Upper lobe of left lung (tissue), 6 donors: ENCODE results near the gene TTC33. TPM values are rescaled to one million over a fixed set of nuclear protein-coding genes. Genes with fewer than 3 reads are reported as not detected.

Source experiments
- ATAC-seq, 2 donors: fragments of 200-7000 bp; cut with Tn5 transposase; one replicate each; pipeline ENCODE4 v1.9.1; 2022; ENCODE audit warnings: mild to moderate bottlenecking in 2 of 2, moderate library complexity in 2 of 2; ENCODE audit not compliant: low FRiP score in 2 of 2
- DNase-seq, 2 donors: peaks; one replicate each; pipeline ENCODE4 v3.0.0-alpha.2; 2019 to 2020
- H3K27ac ChIP-seq, 4 donors: fragments of 200-600 bp; sonication (generic); one replicate each; pipeline ENCODE4 v1.5.1; 2016 to 2019
- H3K27me3 ChIP-seq, 4 donors: fragments of 200-600 bp; sonication (generic); one replicate each; pipeline ENCODE4 v1.5.1; 2017 to 2019
- H3K36me3 ChIP-seq, 4 donors: fragments of 200-600 bp; sonication (generic); one replicate each; pipeline ENCODE4 v1.5.1; 2016 to 2019
- H3K4me1 ChIP-seq, 4 donors: fragments of 200-600 bp; sonication (generic); one replicate each; pipeline ENCODE4 v1.5.1; 2018 to 2019
- H3K4me3 ChIP-seq, 4 donors: fragments of 200-600 bp; sonication (generic); one replicate each; pipeline ENCODE4 v1.5.1; 2017 to 2019; ENCODE audit warnings: mild to moderate bottlenecking in 2 of 4, moderate library complexity in 1 of 4
- H3K9me3 ChIP-seq, 4 donors: fragments of 200-600 bp; sonication (generic); one replicate each; pipeline ENCODE4 v1.5.1; 2018 to 2019
- EP300 ChIP-seq, 4 donors: sonication (generic); formaldehyde crosslinking; IDR thresholded peaks; one replicate each; pipeline ENCODE4 v1.5.1; 2017; ENCODE audit warnings: antibody characterized with exemption in 4 of 4, control low read depth in 2 of 4
- POLR2A ChIP-seq, 4 donors: fragments of 450-650 bp; IDR thresholded peaks; one replicate each; pipeline ENCODE4 v1.5.1; 2016 to 2017; ENCODE audit warnings: antibody characterized with exemption in 4 of 4, mild to moderate bottlenecking in 2 of 4
- POLR2AphosphoS5 ChIP-seq, 2 donors: sonication (generic); formaldehyde crosslinking; IDR thresholded peaks; one replicate each; pipeline ENCODE4 v1.5.1; 2017; ENCODE audit warnings: antibody characterized with exemption in 2 of 2
- WGBS, 2 donors: methylation state at CpG; one replicate each; pipeline ENCODE4 v1.1.5; 2017 to 2018; 5-methylcytosine and 5-hydroxymethylcytosine counted together
- total RNA-seq, 6 donors: library from RNA; depleted of rRNA in 4 of 6; stranded (reverse); fragments of >200 nt in 4 of 6; gene quantifications; one replicate each; pipeline versions ENCODE4 v1.1.0 to v1.2.1, GENCODE V29; 2016 to 2021
- TF ChIP-seq, protein P1 (sequence below), 6 experiments: fragments of 450-650 bp in 4 of 6; fragments of 200-600 bp in 2 of 6; sonication (generic) in 2 of 6; IDR thresholded peaks; one replicate each; pipeline ENCODE4 v1.5.1; 2016 to 2019; ENCODE audit warnings: antibody characterized with exemption in 6 of 6
- donor health status: DM: no; HTN: no; CAD: no; lungs with moderate emphysema.
- donor health status: DM: no; HTN: yes; CAD: no; lungs with severe emphysema.

TTC33 gene
- total RNA-seq, 6 donors from 2014 or later: 13.4 to 34.1 (median 17.1) TPM

GRCh38 chr5:40499518-40500273 is 256.1 kb downstream of the TTC33 start:
- ATAC-seq (no peak), DNase-seq (no peak)
- Histone ChIP-seq H3K4me3 (no peak overlapping the region), H3K27me3 (no peaks in the 10 kb centered on the region), H3K9me3 (no peaks in the 10 kb centered on the region), H3K36me3 (no peaks in the 10 kb centered on the region), H3K4me1 (peaks cover 0 to 4% (median 0%) of the 10 kb centered on the region in 4 donors), H3K27ac (no peak overlapping the region)
- 64 to 69% methylated on average over 3 of the region's 3 CpGs for WGBS, 2 donors
- TF ChIP-seq POLR2AphosphoS5 (IDR thresholded peaks at IDR 0.05) (no peak), EP300 (IDR thresholded peaks at IDR 0.05) (no peak), POLR2A (IDR thresholded peaks at IDR 0.05) (no peak)
- TF ChIP-seq, protein P1, sequence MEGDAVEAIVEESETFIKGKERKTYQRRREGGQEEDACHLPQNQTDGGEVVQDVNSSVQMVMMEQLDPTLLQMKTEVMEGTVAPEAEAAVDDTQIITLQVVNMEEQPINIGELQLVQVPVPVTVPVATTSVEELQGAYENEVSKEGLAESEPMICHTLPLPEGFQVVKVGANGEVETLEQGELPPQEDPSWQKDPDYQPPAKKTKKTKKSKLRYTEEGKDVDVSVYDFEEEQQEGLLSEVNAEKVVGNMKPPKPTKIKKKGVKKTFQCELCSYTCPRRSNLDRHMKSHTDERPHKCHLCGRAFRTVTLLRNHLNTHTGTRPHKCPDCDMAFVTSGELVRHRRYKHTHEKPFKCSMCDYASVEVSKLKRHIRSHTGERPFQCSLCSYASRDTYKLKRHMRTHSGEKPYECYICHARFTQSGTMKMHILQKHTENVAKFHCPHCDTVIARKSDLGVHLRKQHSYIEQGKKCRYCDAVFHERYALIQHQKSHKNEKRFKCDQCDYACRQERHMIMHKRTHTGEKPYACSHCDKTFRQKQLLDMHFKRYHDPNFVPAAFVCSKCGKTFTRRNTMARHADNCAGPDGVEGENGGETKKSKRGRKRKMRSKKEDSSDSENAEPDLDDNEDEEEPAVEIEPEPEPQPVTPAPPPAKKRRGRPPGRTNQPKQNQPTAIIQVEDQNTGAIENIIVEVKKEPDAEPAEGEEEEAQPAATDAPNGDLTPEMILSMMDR (IDR thresholded peaks at IDR 0.05): no peak

DNA sequence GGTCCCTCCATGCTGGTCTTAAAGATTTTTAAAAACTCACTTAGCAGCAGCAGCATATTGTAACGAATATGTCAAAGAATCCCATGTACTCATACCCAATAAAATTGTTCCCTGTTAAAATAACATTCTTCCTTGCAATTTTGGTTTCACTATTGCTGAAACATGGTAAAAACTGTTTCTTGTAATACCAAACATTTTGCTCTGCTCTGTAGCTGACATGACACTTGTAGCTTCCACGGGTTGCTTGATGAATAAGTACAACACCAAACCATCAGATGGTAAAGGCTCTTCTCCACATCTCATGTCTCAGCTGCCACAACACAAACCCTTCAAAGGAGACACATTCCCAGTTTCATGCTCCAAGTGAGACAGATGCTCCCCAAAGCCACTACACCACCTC is 256.8 kb downstream of the TTC33 start:
- no peak overlapping the region for H3K4me3 ChIP-seq
- H3K36me3 ChIP-seq: no peaks in the 10 kb centered on the region
- H3K9me3 ChIP-seq: no peaks in the 10 kb centered on the region
- TF ChIP-seq POLR2A (IDR thresholded peaks at IDR 0.05) (no peak), POLR2AphosphoS5 (IDR thresholded peaks at IDR 0.05) (no peak), EP300 (IDR thresholded peaks at IDR 0.05) (no peak)
- TF ChIP-seq, protein P1 (IDR thresholded peaks at IDR 0.05): no peak
- WGBS, 2 donors: 80 to 91% methylated on average over 2 of the region's 2 CpGs
- no peak for ATAC-seq
- DNase-seq: no peak
- no peaks in the 10 kb centered on the region for H3K27me3 ChIP-seq
- no peak overlapping the region for H3K27ac ChIP-seq
- peaks cover 0 to 4% (median 0%) of the 10 kb centered on the region in 4 donors for H3K4me1 ChIP-seq

GRCh38 chr5:40497573-40497972 is 258.2 kb downstream of the TTC33 start:
- Histone ChIP-seq H3K4me3 (no peak overlapping the region), H3K36me3 (no peaks in the 10 kb centered on the region), H3K27me3 (no peaks in the 10 kb centered on the region), H3K27ac (no peak overlapping the region), H3K4me1 (no peaks in the 10 kb centered on the region), H3K9me3 (no peaks in the 10 kb centered on the region)
- ATAC-seq: peak in 1 of 2 donors; percentile 65
- DNase-seq: no peak
- TF ChIP-seq POLR2AphosphoS5 (IDR thresholded peaks at IDR 0.05): no peak
- no peak for TF ChIP-seq EP300 (IDR thresholded peaks at IDR 0.05)
- TF ChIP-seq POLR2A (IDR thresholded peaks at IDR 0.05): no peak
- WGBS, 2 donors: 64 to 70% methylated on average over 1 of the region's 1 CpG

- H3K4me3 ChIP-seq: no peak overlapping the region
- TF ChIP-seq POLR2AphosphoS5 (IDR thresholded peaks at IDR 0.05): no peak
- TF ChIP-seq EP300 (IDR thresholded peaks at IDR 0.05): no peak
- no peak for TF ChIP-seq POLR2A (IDR thresholded peaks at IDR 0.05)
- H3K9me3 ChIP-seq: no peaks in the 10 kb centered on the region
- no peaks in the 10 kb centered on the region for H3K36me3 ChIP-seq
- ATAC-seq (no peak), DNase-seq (peak in 1 of 2 donors; percentile 46)
- H3K27ac ChIP-seq: no peak overlapping the region
- no peaks in the 10 kb centered on the region for H3K27me3 ChIP-seq
- H3K4me1 ChIP-seq: no peaks in the 10 kb centered on the region
- 23 to 34% methylated on average over 3 of the region's 3 CpGs for WGBS, 2 donors
Observed at GRCh38 chr5:40495237-40495635, 260.5 kb downstream of the TTC33 start.

- WGBS, 2 donors: 72 to 85% methylated on average over 4 of the region's 4 CpGs
- Histone ChIP-seq H3K9me3 (no peaks in the 10 kb centered on the region), H3K36me3 (no peaks in the 10 kb centered on the region), H3K4me1 (no peaks in the 10 kb centered on the region), H3K27ac (no peak overlapping the region), H3K4me3 (no peak overlapping the region), H3K27me3 (no peaks in the 10 kb centered on the region)
- no peak for DNase-seq
- TF ChIP-seq, protein P1 (IDR thresholded peaks at IDR 0.05): no peak
- TF ChIP-seq POLR2A (IDR thresholded peaks at IDR 0.05) (no peak), POLR2AphosphoS5 (IDR thresholded peaks at IDR 0.05) (no peak), EP300 (IDR thresholded peaks at IDR 0.05) (no peak)
- ATAC-seq: no peak
Observed at GRCh38 chr5:40494631-40495236, 261.0 kb downstream of the TTC33 start.
